WTC11 (cell line): Measurements from ENCODE around the gene AK8. TPM values are rescaled to one million over a fixed set of nuclear protein-coding genes. Genes with fewer than 3 reads are reported as not detected.

Experiments used
- ATAC-seq: fragments of 200-7000 bp; cut with Tn5 transposase; 2 replicates; pipeline ENCODE4 v1.10.0; 2021; ENCODE audit warnings: mild to moderate bottlenecking, moderate library complexity
- CTCF ChIA-PET: fragments of 300-600 bp; sonication (Branson Sonifier 250); formaldehyde crosslinking; loops from one replicate; lab custom pipeline; 2021; ENCODE audit warnings: antibody characterized with exemption; lab: Charles Lee
- POLR2A ChIA-PET: fragments of 350-600 bp; sonication (Branson Sonifier 250); formaldehyde crosslinking; loops from one replicate; lab custom pipeline; 2021; ENCODE audit warnings: antibody characterized with exemption; lab: Charles Lee
- DNase-seq: peaks from one replicate; pipeline ENCODE4 v3.0.0; 2021; ENCODE audit warnings: low spot score
- H3K27ac Mint-ChIP-seq: 2 replicates; pipeline ENCODE4 v1.8.0; 2021; ENCODE audit warnings: mixed read lengths
- H3K27me3 Mint-ChIP-seq: 2 replicates; pipeline ENCODE4 v1.8.0; 2021; ENCODE audit warnings: low read depth, mild to moderate bottlenecking, moderate library complexity, mixed read lengths
- H3K36me3 Mint-ChIP-seq: 2 replicates; pipeline ENCODE4 v1.8.0; 2021; ENCODE audit warnings: mixed read lengths
- H3K4me1 Mint-ChIP-seq: 2 replicates; pipeline ENCODE4 v1.8.0; 2022; ENCODE audit warnings: mixed read lengths
- H3K4me3 Mint-ChIP-seq: 2 replicates; pipeline ENCODE4 v1.8.0; 2021; ENCODE audit warnings: mild to moderate bottlenecking, moderate library complexity, mixed read lengths
- H3K9me3 Mint-ChIP-seq: 2 replicates; pipeline ENCODE4 v1.8.0; 2021; ENCODE audit warnings: mixed read lengths
- ERG ChIP-seq: fragments of 250-450 bp; sonication (Bioruptor Pico); IDR thresholded peaks from 2 replicates; pipeline ENCODE4 v1.8.0; 2021; ENCODE audit warnings: mild to moderate bottlenecking
- ETV6 ChIP-seq: sonication (generic); formaldehyde crosslinking; IDR thresholded peaks from 2 replicates; pipeline ENCODE4 v1.8.1; 2022; ENCODE audit warnings: mild to moderate bottlenecking, missing genetic modification reagents
- FOXK1 ChIP-seq: sonication (generic); formaldehyde crosslinking; IDR thresholded peaks from 2 replicates; pipeline ENCODE4 v1.8.0; 2022; ENCODE audit warnings: mild to moderate bottlenecking, moderate library complexity, missing genetic modification reagents
- FOXP1 ChIP-seq: sonication (generic); formaldehyde crosslinking; IDR thresholded peaks from 2 replicates; pipeline ENCODE4 v1.8.0; 2022; ENCODE audit warnings: missing genetic modification reagents, mild to moderate bottlenecking, moderate library complexity, borderline replicate concordance
- JAZF1 ChIP-seq: fragments of 250-450 bp; sonication (Bioruptor Pico); IDR thresholded peaks from 2 replicates; pipeline ENCODE4 v1.9.0; 2021; ENCODE audit warnings: moderate library complexity, mild to moderate bottlenecking, inconsistent platforms
- OVOL2 ChIP-seq: fragments of 250-450 bp; sonication (Bioruptor Pico); IDR thresholded peaks from 2 replicates; pipeline ENCODE4 v1.9.0; 2021; ENCODE audit warnings: mild to moderate bottlenecking, borderline replicate concordance
- SP1 ChIP-seq: sonication (generic); formaldehyde crosslinking; conservative IDR thresholded peaks from 2 replicates; pipeline ENCODE4 v1.8.1; 2022; ENCODE audit warnings: missing genetic modification reagents
- STAT6 ChIP-seq: sonication (generic); formaldehyde crosslinking; conservative IDR thresholded peaks from 2 replicates; pipeline ENCODE4 v1.8.1; 2023; ENCODE audit warnings: mild to moderate bottlenecking, low read depth, missing genetic modification reagents, moderate library complexity
- TP53 ChIP-seq: sonication (generic); formaldehyde crosslinking; IDR thresholded peaks from 2 replicates; pipeline ENCODE4 v1.8.1; 2023; ENCODE audit warnings: mild to moderate bottlenecking, missing genetic modification reagents
- USF2 ChIP-seq: sonication (generic); formaldehyde crosslinking; IDR thresholded peaks from 2 replicates; pipeline ENCODE4 v1.8.1; 2023; ENCODE audit warnings: mild to moderate bottlenecking, missing genetic modification reagents, moderate library complexity
- ZBTB43 ChIP-seq: sonication (generic); formaldehyde crosslinking; IDR thresholded peaks from 2 replicates; pipeline ENCODE4 v1.8.1; 2023; ENCODE audit warnings: mild to moderate bottlenecking, missing genetic modification reagents
- ZNF263 ChIP-seq: sonication (generic); formaldehyde crosslinking; IDR thresholded peaks from 2 replicates; pipeline ENCODE4 v1.8.1; 2022; ENCODE audit warnings: low read depth, mild to moderate bottlenecking, moderate library complexity, missing genetic modification reagents
- ZNF317 ChIP-seq: sonication (generic); formaldehyde crosslinking; IDR thresholded peaks from 2 replicates; pipeline ENCODE4 v1.8.1; 2023; ENCODE audit warnings: low read depth, mild to moderate bottlenecking, moderate library complexity, missing genetic modification reagents, borderline replicate concordance
- ZSCAN18 ChIP-seq: fragments of 250-450 bp; sonication (Bioruptor Pico); IDR thresholded peaks from 2 replicates; pipeline ENCODE4 v2.1.2; 2022; ENCODE audit warnings: mild to moderate bottlenecking, moderate library complexity
- total RNA-seq: library from RNA; stranded (reverse); gene quantifications from 3 replicates; pipeline ENCODE4 v1.2.3, GENCODE V29; 2021

The AK8 gene
- total RNA-seq, 1 experiment from 2014 or later: 0.48 TPM

- TF ChIP-seq STAT6 (CRISPR knock-in tag) (no peak), TP53 (CRISPR knock-in tag) (no peak)
These were observed 114.5 kb downstream of the AK8 start (continued) for GRCh38 chr9:132763574-132763973.

GRCh38 chr9:132762896-132763295 lies 115.2 kb downstream of the AK8 start:
- H3K27me3 Mint-ChIP-seq: peaks cover 2% of the 10 kb centered on the region
- CTCF ChIA-PET: interaction anchor here (0.8 to 1.2 kb wide), 3 partner anchors 11 to 36 kb away, joined by 3 read pairs; no protein-coding TSS in a partner anchor
- peaks cover 7% of the 10 kb centered on the region; the same call in 1 of the 2 replicates for H3K9me3 Mint-ChIP-seq
- TF ChIP-seq ERG (CRISPR knock-in tag): no peak
- no peak for TF ChIP-seq ZBTB43 (CRISPR knock-in tag)
- TF ChIP-seq FOXP1: no peak
- TF ChIP-seq JAZF1 (CRISPR knock-in tag): no peak
- no peak for TF ChIP-seq OVOL2 (CRISPR knock-in tag)
- no peak for TF ChIP-seq ZNF317 (CRISPR knock-in tag)
- no peak for TF ChIP-seq USF2 (CRISPR knock-in tag)
- TF ChIP-seq ZSCAN18 (CRISPR knock-in tag): no peak
- peaks cover 15% of the 10 kb centered on the region for H3K4me1 Mint-ChIP-seq
- POLR2A ChIA-PET: interaction anchor here (0.6 kb wide), 1 partner anchor 382 kb away, joined by 3 read pairs; no protein-coding TSS in a partner anchor
- no peak overlapping the region for H3K27ac Mint-ChIP-seq
- H3K36me3 Mint-ChIP-seq: no peaks in the 10 kb centered on the region
- ATAC-seq: no peak
- H3K4me3 Mint-ChIP-seq: no peak overlapping the region
- no peak for DNase-seq

GRCh38 chr9:132761602-132762001 lies 116.5 kb downstream of the AK8 start:
- CTCF ChIA-PET: interaction anchor here (1.2 kb wide), 1 partner anchor 9 kb away, joined by 3 read pairs; no protein-coding TSS in a partner anchor
- peaks cover 7% of the 10 kb centered on the region; the same call in 1 of the 2 replicates for H3K9me3 Mint-ChIP-seq
- no peak for DNase-seq

More at GRCh38 chr9:132761602-132762001, 116.5 kb downstream of the AK8 start:
- H3K36me3 Mint-ChIP-seq: no peaks in the 10 kb centered on the region
- peaks cover 15% of the 10 kb centered on the region for H3K4me1 Mint-ChIP-seq
- H3K27ac Mint-ChIP-seq: no peak overlapping the region
- POLR2A ChIA-PET: no interaction called here
- no peak for TF ChIP-seq ETV6 (CRISPR knock-in tag)
- no peak for TF ChIP-seq SP1 (CRISPR knock-in tag)
- TF ChIP-seq ZNF263 (CRISPR knock-in tag): no peak
- no peak for TF ChIP-seq USF2 (CRISPR knock-in tag)
- TF ChIP-seq FOXK1 (CRISPR knock-in tag): no peak
- H3K4me3 Mint-ChIP-seq: no peak overlapping the region
- peaks cover 2% of the 10 kb centered on the region for H3K27me3 Mint-ChIP-seq
- ATAC-seq: no peak
